Stimulated activated naive CD8-positive, alpha-beta T cell treated with anti-CD3 and anti-CD28 coated beads, Interleukin-15, amount 100 ng/mL, for 72 hours (primary cell): ENCODE data around the gene MTMR12.

Experiments used
- ATAC-seq: fragments of 150-1000 bp; cut with Tn5 transposase; 2 replicates; pipeline ENCODE4 v1.10.0; 2021; ENCODE audit warnings: mild to moderate bottlenecking, moderate library complexity
- DNase-seq, 2 donors: peaks; one replicate each; pipeline ENCODE4 v3.0.0; 2021 to 2022
- H3K27ac Mint-ChIP-seq, 2 donors: one replicate each; pipeline ENCODE4 v1.8.0; 2022; ENCODE audit warnings: mild to moderate bottlenecking in 2 of 2, mixed read lengths in 2 of 2, moderate library complexity in 2 of 2
- H3K27me3 Mint-ChIP-seq: one replicate; pipeline ENCODE4 v1.8.0; 2022; ENCODE audit warnings: mixed read lengths
- H3K4me1 Mint-ChIP-seq: one replicate; pipeline ENCODE4 v1.8.0; 2022; ENCODE audit warnings: mild to moderate bottlenecking, mixed read lengths
- H3K4me3 Mint-ChIP-seq, 2 donors: one replicate each; pipeline ENCODE4 v1.8.0; 2022; ENCODE audit warnings: mild to moderate bottlenecking in 2 of 2, mixed read lengths in 2 of 2, moderate library complexity in 1 of 2
- H3K9me3 Mint-ChIP-seq, 2 donors: one replicate each; pipeline ENCODE4 v1.8.0; 2022; ENCODE audit warnings: mixed read lengths in 2 of 2

Gene MTMR12

DNA sequence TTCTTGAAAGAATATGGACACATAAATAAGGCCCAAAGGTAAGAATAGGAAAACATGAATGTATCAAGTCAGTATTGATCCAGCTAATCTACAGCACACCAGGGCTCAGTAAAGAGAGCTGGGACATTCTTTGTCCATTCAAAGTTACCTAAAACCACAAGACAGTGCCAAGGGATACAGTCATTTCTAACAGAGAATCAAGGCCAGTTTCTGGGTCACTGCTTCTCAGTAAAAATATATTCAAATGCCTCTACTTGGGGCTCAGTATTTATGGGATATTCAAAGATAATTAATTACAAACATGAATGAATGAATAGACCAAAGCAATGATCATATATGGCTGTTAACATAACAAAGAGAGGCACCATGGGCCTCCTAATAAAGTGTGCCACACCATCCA, 34.9 kb downstream of the MTMR12 start:
- H3K4me1 Mint-ChIP-seq = peaks cover 68% of the 10 kb centered on the region
- ATAC-seq (no peak), DNase-seq (no peak)
- H3K4me3 Mint-ChIP-seq = no peak overlapping the region
- H3K27ac Mint-ChIP-seq = peak overlapping the region in 1 of 2 donors; percentile 81
- H3K27me3 Mint-ChIP-seq = no peaks in the 10 kb centered on the region
- H3K9me3 Mint-ChIP-seq = no peaks in the 10 kb centered on the region

DNA sequence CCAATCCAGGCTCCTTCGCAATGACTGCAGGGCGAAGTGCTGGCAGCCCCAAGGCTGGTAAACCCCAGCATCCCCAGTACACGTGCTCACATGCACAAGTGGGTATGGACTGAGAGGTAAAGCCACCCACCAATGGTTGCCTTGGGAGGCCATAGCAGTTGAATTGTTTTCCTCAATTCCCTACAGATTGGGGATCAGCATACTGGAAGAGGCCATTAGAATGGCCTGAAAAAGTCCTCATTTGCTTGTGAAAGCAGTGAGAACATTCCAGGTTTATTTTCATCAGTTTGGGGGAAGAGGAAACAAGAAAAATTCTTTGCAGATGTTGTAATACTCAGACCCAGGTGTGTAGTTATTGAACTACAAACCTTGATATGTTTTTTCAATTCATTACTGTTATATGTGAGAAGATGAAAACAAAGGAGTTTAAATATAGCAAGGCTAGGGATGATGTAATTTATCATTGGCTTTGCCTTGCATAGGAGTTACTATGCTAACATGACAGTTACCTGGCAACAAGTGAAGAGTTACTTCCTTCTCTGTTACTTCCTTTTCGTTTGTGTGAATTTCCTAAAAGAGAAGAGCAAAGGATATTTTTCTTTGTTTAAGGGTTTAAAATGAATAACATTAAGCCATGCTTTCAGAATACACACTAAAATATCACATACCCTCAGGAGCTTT, 36.4 kb downstream of the MTMR12 start:
- peak overlapping the region in 1 of 2 donors; percentile 50 for H3K4me3 Mint-ChIP-seq
- no peaks in the 10 kb centered on the region for H3K9me3 Mint-ChIP-seq
- H3K27ac Mint-ChIP-seq = peak overlapping the region; percentile 95 to 99
- DNase-seq (no peak), ATAC-seq (peak; percentile 68)
- H3K27me3 Mint-ChIP-seq = no peaks in the 10 kb centered on the region
- peaks cover 59% of the 10 kb centered on the region for H3K4me1 Mint-ChIP-seq

DNA sequence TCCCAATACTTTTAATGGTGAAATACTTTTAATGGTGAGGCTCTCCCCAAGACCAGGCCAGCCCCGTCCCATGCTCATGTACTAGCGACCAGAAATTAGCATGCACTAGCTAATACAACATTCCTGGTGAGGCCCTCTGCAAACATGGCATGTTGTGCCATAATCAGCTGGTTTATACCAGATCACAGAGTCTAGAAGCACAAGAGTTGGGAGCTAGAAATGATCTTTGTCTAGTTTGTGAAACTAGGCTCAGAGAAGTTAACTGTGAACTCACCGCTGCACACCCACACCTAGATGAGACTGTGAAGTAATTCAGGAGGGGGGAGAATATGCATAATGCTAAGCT, 37.4 kb downstream of the MTMR12 start:
- H3K4me1 Mint-ChIP-seq = peaks cover 49% of the 10 kb centered on the region
- H3K4me3 Mint-ChIP-seq = no peak overlapping the region
- ATAC-seq (no peak), DNase-seq (no peak)
- H3K27me3 Mint-ChIP-seq = no peaks in the 10 kb centered on the region
- H3K9me3 Mint-ChIP-seq = no peaks in the 10 kb centered on the region
- peak overlapping the region; percentile 78 to 95 for H3K27ac Mint-ChIP-seq

DNA sequence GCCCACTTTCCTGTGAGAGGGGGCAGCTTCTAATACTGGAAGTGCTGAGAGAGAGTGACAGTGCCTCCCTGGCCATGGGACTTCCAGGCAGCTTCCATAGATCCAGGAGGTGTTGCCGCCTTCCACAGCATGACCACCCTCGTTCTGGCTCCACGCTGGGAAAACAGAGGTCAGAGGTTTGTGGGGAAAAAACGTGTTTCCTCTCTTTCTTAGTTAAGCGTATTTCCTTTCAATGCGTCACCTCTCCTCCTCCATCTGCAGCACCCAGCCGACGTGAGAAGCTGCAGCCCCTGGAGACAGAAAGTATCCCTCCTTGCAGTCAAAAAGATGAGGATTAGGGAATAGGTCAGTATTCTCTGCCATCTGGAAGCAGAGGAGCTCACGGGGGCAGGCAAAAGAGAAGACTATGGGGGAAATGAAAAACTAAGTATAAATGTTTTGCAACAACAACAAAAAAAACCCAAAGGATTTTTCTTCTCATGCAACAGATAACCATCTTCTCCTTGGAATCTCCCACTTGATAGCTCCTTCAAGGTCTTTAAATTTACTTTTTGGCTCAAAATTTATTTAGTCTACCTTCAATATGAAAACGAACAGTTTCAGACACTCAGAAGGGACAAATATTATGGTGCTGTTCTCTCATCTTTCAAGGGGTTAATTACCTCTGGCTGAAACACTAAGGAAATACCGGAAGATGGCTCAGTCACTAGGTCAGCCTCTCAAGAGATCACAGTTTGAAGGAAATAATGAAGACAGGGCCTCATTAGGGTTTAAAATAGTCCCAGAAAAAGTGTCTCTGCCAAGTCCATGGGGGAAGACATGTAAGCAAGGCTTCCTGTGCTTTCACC, 38.0 kb downstream of the MTMR12 start:
- Mint-ChIP-seq H3K4me1 (peaks cover 43% of the 10 kb centered on the region), H3K9me3 (no peaks in the 10 kb centered on the region), H3K27ac (no peak overlapping the region), H3K4me3 (no peak overlapping the region), H3K27me3 (no peaks in the 10 kb centered on the region)
- ATAC-seq = no peak
- DNase-seq = no peak

- Mint-ChIP-seq H3K4me3 (no peak overlapping the region), H3K27ac (no peak overlapping the region), H3K27me3 (no peaks in the 10 kb centered on the region), H3K9me3 (no peaks in the 10 kb centered on the region), H3K4me1 (peaks cover 35% of the 10 kb centered on the region)
- ATAC-seq (no peak), DNase-seq (no peak)
Measured at GRCh38 chr5:32273821-32274220, 38.9 kb downstream of the MTMR12 start.

GRCh38 chr5:32272746-32273145, 40.0 kb downstream of the MTMR12 start:
- H3K4me1 Mint-ChIP-seq = peaks cover 25% of the 10 kb centered on the region
- H3K27ac Mint-ChIP-seq = no peak overlapping the region

GRCh38 chr5:32270946-32271345, 41.8 kb downstream of the MTMR12 start:
- no peak overlapping the region for H3K27ac Mint-ChIP-seq
- no peaks in the 10 kb centered on the region for H3K27me3 Mint-ChIP-seq
- DNase-seq = no peak
- H3K4me1 Mint-ChIP-seq = peaks cover 7% of the 10 kb centered on the region
- H3K4me3 Mint-ChIP-seq = no peak overlapping the region
- H3K9me3 Mint-ChIP-seq = no peaks in the 10 kb centered on the region
- ATAC-seq = no peak

More at GRCh38 chr5:32272746-32273145, 40.0 kb downstream of the MTMR12 start:
- DNase-seq (no peak), ATAC-seq (no peak)
- Mint-ChIP-seq H3K9me3 (no peaks in the 10 kb centered on the region), H3K4me3 (no peak overlapping the region), H3K27me3 (no peaks in the 10 kb centered on the region)

DNA sequence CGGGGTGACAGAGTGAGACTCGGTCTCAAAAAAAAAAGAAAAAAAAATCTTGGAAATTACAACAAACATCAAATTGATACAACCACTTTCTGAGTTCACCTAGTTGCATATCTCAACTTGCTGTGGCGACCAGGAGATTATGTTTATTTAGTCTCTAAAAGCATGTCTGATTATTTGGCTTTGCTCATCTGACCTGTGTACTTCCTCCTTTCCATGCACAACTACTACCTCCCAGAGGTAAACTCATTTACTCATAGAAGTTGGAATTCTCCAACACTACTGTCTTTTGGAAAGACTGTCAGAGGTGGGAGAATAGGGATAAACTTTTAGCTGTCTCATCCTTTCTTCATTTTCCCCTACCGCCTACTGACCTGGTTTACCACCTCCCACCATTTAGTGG, 42.6 kb downstream of the MTMR12 start:
- no peak for ATAC-seq
- no peak for DNase-seq
- Mint-ChIP-seq H3K9me3 (no peaks in the 10 kb centered on the region), H3K4me1 (no peaks in the 10 kb centered on the region), H3K4me3 (no peak overlapping the region), H3K27me3 (no peaks in the 10 kb centered on the region), H3K27ac (no peak overlapping the region)

GRCh38 chr5:32265902-32266301, 46.8 kb downstream of the MTMR12 start:
- H3K9me3 Mint-ChIP-seq = no peaks in the 10 kb centered on the region
- no peak overlapping the region for H3K4me3 Mint-ChIP-seq
- ATAC-seq = no peak
- no peak for DNase-seq
- no peak overlapping the region for H3K27ac Mint-ChIP-seq
- H3K27me3 Mint-ChIP-seq = no peaks in the 10 kb centered on the region
- H3K4me1 Mint-ChIP-seq = peaks cover 10% of the 10 kb centered on the region

- ATAC-seq = no peak
- Mint-ChIP-seq H3K9me3 (no peaks in the 10 kb centered on the region), H3K4me1 (peaks cover 14% of the 10 kb centered on the region), H3K27ac (no peak overlapping the region), H3K4me3 (no peak overlapping the region), H3K27me3 (no peaks in the 10 kb centered on the region)
- no peak for DNase-seq
Measured at GRCh38 chr5:32264957-32265572, 47.7 kb downstream of the MTMR12 start.

- Mint-ChIP-seq H3K27ac (no peak overlapping the region), H3K9me3 (no peaks in the 10 kb centered on the region), H3K27me3 (no peaks in the 10 kb centered on the region), H3K4me1 (peaks cover 17% of the 10 kb centered on the region), H3K4me3 (no peak overlapping the region)
- no peak for DNase-seq
- ATAC-seq = no peak
Measured at GRCh38 chr5:32263684-32264083, 49.1 kb downstream of the MTMR12 start.

DNA sequence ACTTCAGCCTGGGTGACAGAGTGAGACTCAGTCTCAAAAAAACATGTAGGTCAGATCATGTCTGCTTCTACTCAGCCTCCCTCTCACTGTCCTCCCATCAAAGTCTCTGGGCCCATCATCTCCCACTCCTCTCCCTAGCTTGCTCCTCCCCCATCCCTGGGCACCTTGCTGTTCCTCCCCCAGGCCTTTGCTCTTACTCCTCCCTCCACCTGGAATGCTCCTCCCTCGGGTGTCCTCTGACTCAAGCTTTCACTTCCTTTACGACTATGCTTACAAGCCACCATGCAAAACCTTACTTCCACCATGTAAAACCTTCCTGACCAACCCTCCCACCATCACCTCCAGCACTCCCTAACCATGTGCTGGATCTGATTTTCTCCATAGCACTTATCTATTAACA, 51.5 kb downstream of the MTMR12 start:
- Mint-ChIP-seq H3K4me1 (peaks cover 17% of the 10 kb centered on the region), H3K9me3 (no peaks in the 10 kb centered on the region), H3K27ac (peak overlapping the region; percentile 3 to 73), H3K4me3 (peak overlapping the region in 1 of 2 donors; percentile 5), H3K27me3 (no peaks in the 10 kb centered on the region)
- DNase-seq (peak in 1 of 2 donors; percentile 28), ATAC-seq (peak; percentile 85)

GRCh38 chr5:32259033-32259432, 53.7 kb downstream of the MTMR12 start:
- H3K4me1 Mint-ChIP-seq = peaks cover 17% of the 10 kb centered on the region
- no peak for DNase-seq
- H3K4me3 Mint-ChIP-seq = no peak overlapping the region
- ATAC-seq = no peak
- no peaks in the 10 kb centered on the region for H3K27me3 Mint-ChIP-seq
- H3K9me3 Mint-ChIP-seq = no peaks in the 10 kb centered on the region
- no peak overlapping the region for H3K27ac Mint-ChIP-seq

- DNase-seq (no peak), ATAC-seq (no peak)
- H3K4me3 Mint-ChIP-seq = no peak overlapping the region
- H3K27me3 Mint-ChIP-seq = no peaks in the 10 kb centered on the region
- H3K9me3 Mint-ChIP-seq = no peaks in the 10 kb centered on the region
- H3K4me1 Mint-ChIP-seq = peaks cover 17% of the 10 kb centered on the region
- H3K27ac Mint-ChIP-seq = peak overlapping the region in 1 of 2 donors; percentile 34
Measured at GRCh38 chr5:32258424-32258823, 54.3 kb downstream of the MTMR12 start.

- Mint-ChIP-seq H3K9me3 (no peaks in the 10 kb centered on the region), H3K27ac (no peak overlapping the region), H3K4me1 (peaks cover 6% of the 10 kb centered on the region), H3K27me3 (no peaks in the 10 kb centered on the region), H3K4me3 (no peak overlapping the region)
- DNase-seq (no peak), ATAC-seq (no peak)
Measured at GRCh38 chr5:32255540-32255900, 57.2 kb downstream of the MTMR12 start.

GRCh38 chr5:32254881-32255539, 57.7 kb downstream of the MTMR12 start:
- H3K27me3 Mint-ChIP-seq = no peaks in the 10 kb centered on the region
- DNase-seq = no peak

More at GRCh38 chr5:32254881-32255539, 57.7 kb downstream of the MTMR12 start:
- no peak overlapping the region for H3K4me3 Mint-ChIP-seq
- ATAC-seq = no peak
- H3K9me3 Mint-ChIP-seq = no peaks in the 10 kb centered on the region
- H3K27ac Mint-ChIP-seq = no peak overlapping the region
- H3K4me1 Mint-ChIP-seq = peaks cover 2% of the 10 kb centered on the region
